ENCODE data around the gene CASP4. TPM values are rescaled to one million over a fixed set of nuclear protein-coding genes. Genes with fewer than 3 reads are reported as not detected.

Gene CASP4
- polyA plus RNA-seq, 1 donor from 2014 or later, result not detected

GRCh38 chr11:104917271-104918112, 50.9 kb downstream of the CASP4 start:
- H2AFZ ChIP-seq (ENCODE audit: low read depth, low read length), result no peak overlapping the region
- no peaks in the 10 kb centered on the region for H3F3A ChIP-seq (ENCODE audit: insufficient read depth, low read length, poor library complexity, severe bottlenecking)
- H3K9ac ChIP-seq (ENCODE audit: low read length), result no peak overlapping the region
- no peak overlapping the region for H3K27ac ChIP-seq (ENCODE audit: low read length)
- no peaks in the 10 kb centered on the region for H4K20me1 ChIP-seq (ENCODE audit: insufficient read depth)
- no peaks in the 10 kb centered on the region for H3K27me3 ChIP-seq (ENCODE audit: insufficient read depth, low read depth, low read length)
- H3K9me2 ChIP-seq (ENCODE audit: insufficient read depth, low read length), result no peaks in the 10 kb centered on the region
- TF ChIP-seq TAF1 (IDR thresholded peaks at IDR 0.05; ENCODE audit: low read depth) (no peak), EZH2 (IDR thresholded peaks at IDR 0.05; ENCODE audit: borderline replicate concordance, insufficient read depth, low read length, poor library complexity, severe bottlenecking) (no peak), MXI1 (conservative IDR thresholded peaks at IDR 0.05; ENCODE audit: poor library complexity, severe bottlenecking) (no peak), RAD21 (conservative IDR thresholded peaks at IDR 0.05) (no peak), POLR2AphosphoS5 (IDR thresholded peaks at IDR 0.05) (no peak), SMC3 (conservative IDR thresholded peaks at IDR 0.05; ENCODE audit: poor library complexity) (no peak), EP300 (conservative IDR thresholded peaks at IDR 0.05; ENCODE audit: poor library complexity, severe bottlenecking) (no peak)
- TF ChIP-seq, protein P1, sequence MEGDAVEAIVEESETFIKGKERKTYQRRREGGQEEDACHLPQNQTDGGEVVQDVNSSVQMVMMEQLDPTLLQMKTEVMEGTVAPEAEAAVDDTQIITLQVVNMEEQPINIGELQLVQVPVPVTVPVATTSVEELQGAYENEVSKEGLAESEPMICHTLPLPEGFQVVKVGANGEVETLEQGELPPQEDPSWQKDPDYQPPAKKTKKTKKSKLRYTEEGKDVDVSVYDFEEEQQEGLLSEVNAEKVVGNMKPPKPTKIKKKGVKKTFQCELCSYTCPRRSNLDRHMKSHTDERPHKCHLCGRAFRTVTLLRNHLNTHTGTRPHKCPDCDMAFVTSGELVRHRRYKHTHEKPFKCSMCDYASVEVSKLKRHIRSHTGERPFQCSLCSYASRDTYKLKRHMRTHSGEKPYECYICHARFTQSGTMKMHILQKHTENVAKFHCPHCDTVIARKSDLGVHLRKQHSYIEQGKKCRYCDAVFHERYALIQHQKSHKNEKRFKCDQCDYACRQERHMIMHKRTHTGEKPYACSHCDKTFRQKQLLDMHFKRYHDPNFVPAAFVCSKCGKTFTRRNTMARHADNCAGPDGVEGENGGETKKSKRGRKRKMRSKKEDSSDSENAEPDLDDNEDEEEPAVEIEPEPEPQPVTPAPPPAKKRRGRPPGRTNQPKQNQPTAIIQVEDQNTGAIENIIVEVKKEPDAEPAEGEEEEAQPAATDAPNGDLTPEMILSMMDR (IDR thresholded peaks at IDR 0.05; ENCODE audit: poor library complexity, severe bottlenecking), result no peak
- TF ChIP-seq, protein P2, sequence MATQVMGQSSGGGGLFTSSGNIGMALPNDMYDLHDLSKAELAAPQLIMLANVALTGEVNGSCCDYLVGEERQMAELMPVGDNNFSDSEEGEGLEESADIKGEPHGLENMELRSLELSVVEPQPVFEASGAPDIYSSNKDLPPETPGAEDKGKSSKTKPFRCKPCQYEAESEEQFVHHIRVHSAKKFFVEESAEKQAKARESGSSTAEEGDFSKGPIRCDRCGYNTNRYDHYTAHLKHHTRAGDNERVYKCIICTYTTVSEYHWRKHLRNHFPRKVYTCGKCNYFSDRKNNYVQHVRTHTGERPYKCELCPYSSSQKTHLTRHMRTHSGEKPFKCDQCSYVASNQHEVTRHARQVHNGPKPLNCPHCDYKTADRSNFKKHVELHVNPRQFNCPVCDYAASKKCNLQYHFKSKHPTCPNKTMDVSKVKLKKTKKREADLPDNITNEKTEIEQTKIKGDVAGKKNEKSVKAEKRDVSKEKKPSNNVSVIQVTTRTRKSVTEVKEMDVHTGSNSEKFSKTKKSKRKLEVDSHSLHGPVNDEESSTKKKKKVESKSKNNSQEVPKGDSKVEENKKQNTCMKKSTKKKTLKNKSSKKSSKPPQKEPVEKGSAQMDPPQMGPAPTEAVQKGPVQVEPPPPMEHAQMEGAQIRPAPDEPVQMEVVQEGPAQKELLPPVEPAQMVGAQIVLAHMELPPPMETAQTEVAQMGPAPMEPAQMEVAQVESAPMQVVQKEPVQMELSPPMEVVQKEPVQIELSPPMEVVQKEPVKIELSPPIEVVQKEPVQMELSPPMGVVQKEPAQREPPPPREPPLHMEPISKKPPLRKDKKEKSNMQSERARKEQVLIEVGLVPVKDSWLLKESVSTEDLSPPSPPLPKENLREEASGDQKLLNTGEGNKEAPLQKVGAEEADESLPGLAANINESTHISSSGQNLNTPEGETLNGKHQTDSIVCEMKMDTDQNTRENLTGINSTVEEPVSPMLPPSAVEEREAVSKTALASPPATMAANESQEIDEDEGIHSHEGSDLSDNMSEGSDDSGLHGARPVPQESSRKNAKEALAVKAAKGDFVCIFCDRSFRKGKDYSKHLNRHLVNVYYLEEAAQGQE (IDR thresholded peaks at IDR 0.05; ENCODE audit: borderline replicate concordance), result no peak
- H3K9me3 ChIP-seq (ENCODE audit: low read length), result no peaks in the 10 kb centered on the region
- H3K4me3 ChIP-seq (ENCODE audit: low read length), result no peak overlapping the region
- no peak overlapping the region for H3K4me2 ChIP-seq (ENCODE audit: low read length)
- no peaks in the 10 kb centered on the region for H3K36me3 ChIP-seq (ENCODE audit: insufficient read depth, low read length)
- H3K79me2 ChIP-seq (replicated peaks; ENCODE audit: insufficient read depth, low read length), result no peaks in the 10 kb centered on the region

GRCh38 chr11:104916442-104916841, 51.9 kb downstream of the CASP4 start:
- Histone ChIP-seq H3K4me2 (ENCODE audit: low read length) (no peak overlapping the region), H3F3A (ENCODE audit: insufficient read depth, low read length, poor library complexity, severe bottlenecking) (no peaks in the 10 kb centered on the region), H3K9me2 (ENCODE audit: insufficient read depth, low read length) (no peaks in the 10 kb centered on the region)

More at GRCh38 chr11:104916442-104916841, 51.9 kb downstream of the CASP4 start:
- Histone ChIP-seq H3K9ac (ENCODE audit: low read length) (no peak overlapping the region), H3K36me3 (ENCODE audit: insufficient read depth, low read length) (no peaks in the 10 kb centered on the region), H4K20me1 (ENCODE audit: insufficient read depth) (no peaks in the 10 kb centered on the region), H2AFZ (ENCODE audit: low read depth, low read length) (no peak overlapping the region), H3K79me2 (replicated peaks; ENCODE audit: insufficient read depth, low read length) (no peaks in the 10 kb centered on the region), H3K27me3 (ENCODE audit: insufficient read depth, low read depth, low read length) (no peaks in the 10 kb centered on the region), H3K27ac (ENCODE audit: low read length) (no peak overlapping the region), H3K9me3 (ENCODE audit: low read length) (no peaks in the 10 kb centered on the region), H3K4me3 (ENCODE audit: low read length) (no peak overlapping the region)
- TF ChIP-seq EZH2 (IDR thresholded peaks at IDR 0.05; ENCODE audit: borderline replicate concordance, insufficient read depth, low read length, poor library complexity, severe bottlenecking), result no peak
- no peak for TF ChIP-seq EP300 (conservative IDR thresholded peaks at IDR 0.05; ENCODE audit: poor library complexity, severe bottlenecking)
- no peak for TF ChIP-seq RAD21 (conservative IDR thresholded peaks at IDR 0.05)
- TF ChIP-seq, protein P2 (IDR thresholded peaks at IDR 0.05; ENCODE audit: borderline replicate concordance), result no peak
- no peak for TF ChIP-seq MXI1 (conservative IDR thresholded peaks at IDR 0.05; ENCODE audit: poor library complexity, severe bottlenecking)
- no peak for TF ChIP-seq TAF1 (IDR thresholded peaks at IDR 0.05; ENCODE audit: low read depth)
- TF ChIP-seq POLR2AphosphoS5 (IDR thresholded peaks at IDR 0.05), result no peak
- TF ChIP-seq, protein P1 (IDR thresholded peaks at IDR 0.05; ENCODE audit: poor library complexity, severe bottlenecking), result no peak
- TF ChIP-seq SMC3 (conservative IDR thresholded peaks at IDR 0.05; ENCODE audit: poor library complexity), result no peak

All from neural cell (in vitro differentiated cells).